ENCODE results near the gene RIPOR3.

RIPOR3 gene

DNA sequence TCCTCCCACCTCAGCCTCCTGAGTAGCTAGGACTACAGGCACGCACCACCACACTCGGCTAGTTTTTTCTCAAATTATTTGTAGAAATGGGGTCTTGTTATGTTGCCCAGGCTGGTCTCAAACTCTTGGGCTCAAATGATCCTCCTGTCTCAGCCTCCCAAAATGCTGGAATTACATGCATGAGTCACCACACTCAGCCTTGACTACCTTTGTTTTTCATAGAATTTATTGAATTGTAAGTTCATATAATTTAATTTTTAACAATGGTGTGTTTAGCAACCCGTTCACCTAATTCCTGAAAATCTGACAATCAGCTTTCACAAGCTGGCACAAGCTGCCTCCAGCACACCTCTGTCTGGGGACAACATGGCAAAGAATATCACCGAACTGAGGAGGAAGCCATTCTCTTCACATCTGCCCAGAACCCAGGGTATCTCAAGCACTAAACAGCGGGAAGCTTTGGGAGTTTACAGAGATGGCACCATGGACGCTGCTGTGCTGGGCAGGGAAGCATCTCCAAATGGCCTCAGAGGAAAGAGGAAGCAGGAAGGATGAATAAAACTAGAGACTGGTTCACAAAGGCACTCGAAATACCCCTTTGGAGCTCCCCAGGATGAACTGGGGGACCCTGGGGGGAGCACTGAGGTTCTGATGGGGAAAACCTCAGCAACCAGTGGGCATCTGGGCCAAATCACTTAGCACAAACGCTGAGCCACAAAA, 2.9 kb downstream of the RIPOR3 start:
- no peaks in the 10 kb centered on the region for H3K79me2 ChIP-seq (ENCODE audit: low read length)
- H3K9ac ChIP-seq (ENCODE audit: low read length) = no peak overlapping the region
- no peak for TF ChIP-seq EZH2phosphoT487 (IDR thresholded peaks at IDR 0.05; ENCODE audit: low read depth)
- TF ChIP-seq, protein P1, sequence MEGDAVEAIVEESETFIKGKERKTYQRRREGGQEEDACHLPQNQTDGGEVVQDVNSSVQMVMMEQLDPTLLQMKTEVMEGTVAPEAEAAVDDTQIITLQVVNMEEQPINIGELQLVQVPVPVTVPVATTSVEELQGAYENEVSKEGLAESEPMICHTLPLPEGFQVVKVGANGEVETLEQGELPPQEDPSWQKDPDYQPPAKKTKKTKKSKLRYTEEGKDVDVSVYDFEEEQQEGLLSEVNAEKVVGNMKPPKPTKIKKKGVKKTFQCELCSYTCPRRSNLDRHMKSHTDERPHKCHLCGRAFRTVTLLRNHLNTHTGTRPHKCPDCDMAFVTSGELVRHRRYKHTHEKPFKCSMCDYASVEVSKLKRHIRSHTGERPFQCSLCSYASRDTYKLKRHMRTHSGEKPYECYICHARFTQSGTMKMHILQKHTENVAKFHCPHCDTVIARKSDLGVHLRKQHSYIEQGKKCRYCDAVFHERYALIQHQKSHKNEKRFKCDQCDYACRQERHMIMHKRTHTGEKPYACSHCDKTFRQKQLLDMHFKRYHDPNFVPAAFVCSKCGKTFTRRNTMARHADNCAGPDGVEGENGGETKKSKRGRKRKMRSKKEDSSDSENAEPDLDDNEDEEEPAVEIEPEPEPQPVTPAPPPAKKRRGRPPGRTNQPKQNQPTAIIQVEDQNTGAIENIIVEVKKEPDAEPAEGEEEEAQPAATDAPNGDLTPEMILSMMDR (IDR thresholded peaks at IDR 0.05; ENCODE audit: low read depth, low read length) = no peak
- H4K20me1 ChIP-seq (ENCODE audit: insufficient read depth, low read length) = no peaks in the 10 kb centered on the region
- no peak overlapping the region for H3K27ac ChIP-seq (ENCODE audit: low read length)
- H2AFZ ChIP-seq (ENCODE audit: low read depth, low read length) = no peak overlapping the region
- peaks cover 34% of the 10 kb centered on the region for H3K27me3 ChIP-seq (ENCODE audit: low read depth, low read length)
- no peak overlapping the region for H3K4me2 ChIP-seq (ENCODE audit: low read length)
- H3K36me3 ChIP-seq (replicated peaks; ENCODE audit: low read depth, low read length) = no peaks in the 10 kb centered on the region
- H3K4me1 ChIP-seq (ENCODE audit: low read length) = no peaks in the 10 kb centered on the region
- no peaks in the 10 kb centered on the region for H3K9me3 ChIP-seq (ENCODE audit: insufficient read depth, low read length)
- H3K4me3 ChIP-seq (ENCODE audit: low read length) = no peak overlapping the region

DNA sequence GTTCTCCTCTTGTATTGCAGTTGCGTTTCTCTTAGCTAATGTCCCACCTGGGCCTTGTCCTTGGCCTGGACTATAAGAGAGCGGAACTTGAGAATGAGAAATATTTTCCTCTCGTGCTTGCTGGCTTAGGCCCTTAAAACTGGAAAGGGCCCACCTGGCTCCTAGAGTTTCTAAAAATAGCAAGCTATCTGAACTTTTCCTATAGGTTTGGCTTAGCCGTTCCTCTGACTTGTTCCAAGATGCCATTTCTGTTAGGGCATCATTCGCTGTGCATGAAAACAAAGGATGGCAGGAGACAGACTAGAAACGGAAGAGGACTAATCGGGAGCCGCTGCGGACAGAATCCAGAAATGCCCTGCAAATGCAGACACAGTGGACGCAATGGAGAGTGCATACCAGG, 4.5 kb downstream of the RIPOR3 start:
- no peaks in the 10 kb centered on the region for H3K4me1 ChIP-seq (ENCODE audit: low read length)
- no peaks in the 10 kb centered on the region for H3K36me3 ChIP-seq (replicated peaks; ENCODE audit: low read depth, low read length)
- no peak overlapping the region for H3K4me2 ChIP-seq (ENCODE audit: low read length)
- H3K9ac ChIP-seq (ENCODE audit: low read length) = no peak overlapping the region
- no peak overlapping the region for H3K27ac ChIP-seq (ENCODE audit: low read length)
- no peak for TF ChIP-seq EZH2phosphoT487 (IDR thresholded peaks at IDR 0.05; ENCODE audit: low read depth)
- TF ChIP-seq, protein P1 (IDR thresholded peaks at IDR 0.05; ENCODE audit: low read depth, low read length) = no peak
- H3K79me2 ChIP-seq (ENCODE audit: low read length) = no peaks in the 10 kb centered on the region
- H4K20me1 ChIP-seq (ENCODE audit: insufficient read depth, low read length) = no peaks in the 10 kb centered on the region
- peaks cover 27% of the 10 kb centered on the region for H3K27me3 ChIP-seq (ENCODE audit: low read depth, low read length)
- no peaks in the 10 kb centered on the region for H3K9me3 ChIP-seq (ENCODE audit: insufficient read depth, low read length)
- H2AFZ ChIP-seq (ENCODE audit: low read depth, low read length) = no peak overlapping the region
- H3K4me3 ChIP-seq (ENCODE audit: low read length) = no peak overlapping the region

- no peak for TF ChIP-seq EZH2phosphoT487 (IDR thresholded peaks at IDR 0.05; ENCODE audit: low read depth)
- TF ChIP-seq, protein P1 (IDR thresholded peaks at IDR 0.05; ENCODE audit: low read depth, low read length) = no peak
Observed at GRCh38 chr20:50683570-50683969, 7.8 kb downstream of the RIPOR3 start.

DNA sequence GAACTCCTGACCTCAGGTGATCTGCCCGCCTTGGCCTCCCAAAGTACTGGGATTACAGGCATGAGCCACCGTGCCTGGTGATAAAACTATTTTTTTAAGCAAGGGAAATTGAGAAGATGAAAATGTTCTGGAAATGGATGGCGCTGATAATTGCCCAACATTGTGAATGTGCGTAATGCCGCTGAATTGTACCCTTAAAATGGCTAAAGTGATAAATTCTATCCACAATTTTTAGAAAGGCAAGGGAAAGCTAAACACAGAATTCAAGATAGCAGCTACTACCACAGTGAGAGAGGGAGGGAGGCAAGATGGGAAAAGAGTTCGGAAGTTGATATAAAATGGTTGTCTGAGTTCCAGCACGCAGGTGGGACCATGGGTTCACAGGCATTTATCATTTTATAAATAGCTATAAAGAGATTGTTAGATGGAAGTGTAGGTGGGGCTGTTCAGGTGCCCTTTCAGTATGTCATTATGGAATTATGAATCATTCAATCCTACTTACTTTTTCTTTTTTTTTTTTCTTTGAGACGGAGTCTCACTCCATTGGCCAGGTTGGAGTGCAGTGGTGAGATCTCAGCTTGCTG, 8.3 kb downstream of the RIPOR3 start:
- Histone ChIP-seq H3K9ac (ENCODE audit: low read length) (no peak overlapping the region), H3K79me2 (ENCODE audit: low read length) (no peaks in the 10 kb centered on the region)
- TF ChIP-seq, protein P1 (IDR thresholded peaks at IDR 0.05; ENCODE audit: low read depth, low read length) = no peak
- TF ChIP-seq EZH2phosphoT487 (IDR thresholded peaks at IDR 0.05; ENCODE audit: low read depth) = no peak

More at GRCh38 chr20:50683570-50683969, 7.8 kb downstream of the RIPOR3 start:
- no peak overlapping the region for H3K4me3 ChIP-seq (ENCODE audit: low read length)
- no peak overlapping the region for H3K27ac ChIP-seq (ENCODE audit: low read length)
- H3K27me3 ChIP-seq (ENCODE audit: low read depth, low read length) = peaks cover 23% of the 10 kb centered on the region; the same call in 1 of the 2 replicates
- H3K4me2 ChIP-seq (ENCODE audit: low read length) = no peak overlapping the region
- no peaks in the 10 kb centered on the region for H4K20me1 ChIP-seq (ENCODE audit: insufficient read depth, low read length)
- no peak overlapping the region for H3K9ac ChIP-seq (ENCODE audit: low read length)
- no peaks in the 10 kb centered on the region for H3K79me2 ChIP-seq (ENCODE audit: low read length)
- no peaks in the 10 kb centered on the region for H3K36me3 ChIP-seq (replicated peaks; ENCODE audit: low read depth, low read length)
- no peak overlapping the region for H2AFZ ChIP-seq (ENCODE audit: low read depth, low read length)
- H3K9me3 ChIP-seq (ENCODE audit: insufficient read depth, low read length) = no peaks in the 10 kb centered on the region
- no peaks in the 10 kb centered on the region for H3K4me1 ChIP-seq (ENCODE audit: low read length)

More for the DNA sequence above, 8.3 kb downstream of the RIPOR3 start:
- H3K4me3 ChIP-seq (ENCODE audit: low read length) = no peak overlapping the region
- no peak overlapping the region for H3K4me2 ChIP-seq (ENCODE audit: low read length)
- no peaks in the 10 kb centered on the region for H3K9me3 ChIP-seq (ENCODE audit: insufficient read depth, low read length)
- peaks cover 20% of the 10 kb centered on the region; the same call in 1 of the 2 replicates for H3K27me3 ChIP-seq (ENCODE audit: low read depth, low read length)
- H3K27ac ChIP-seq (ENCODE audit: low read length) = no peak overlapping the region
- H2AFZ ChIP-seq (ENCODE audit: low read depth, low read length) = no peak overlapping the region
- H3K36me3 ChIP-seq (replicated peaks; ENCODE audit: low read depth, low read length) = no peaks in the 10 kb centered on the region
- no peaks in the 10 kb centered on the region for H3K4me1 ChIP-seq (ENCODE audit: low read length)
- H4K20me1 ChIP-seq (ENCODE audit: insufficient read depth, low read length) = no peaks in the 10 kb centered on the region

Data from OCI-LY3 (cell line).